Measurements from ENCODE around the gene ANKMY2.

DNA sequence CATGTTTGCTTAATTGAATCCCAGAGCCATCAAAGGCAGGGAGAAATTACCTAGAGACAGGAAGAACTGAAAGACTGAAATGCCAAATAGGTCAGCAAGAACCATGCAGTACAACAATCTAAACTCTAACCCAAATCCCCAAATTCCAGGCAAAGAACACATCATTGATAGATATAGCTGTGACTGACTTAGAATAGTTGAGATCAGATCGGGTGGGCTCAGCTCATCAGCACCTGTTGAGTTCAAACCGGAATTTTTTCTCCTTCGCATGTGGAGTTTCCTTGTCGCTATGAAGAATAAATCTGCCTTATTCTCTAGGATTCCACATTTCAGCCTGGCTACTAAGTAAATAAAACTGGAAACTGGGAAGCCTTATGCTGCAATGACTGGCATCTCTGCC is 1.4 kb downstream of the ANKMY2 start:
- TF ChIP-seq, protein P1, sequence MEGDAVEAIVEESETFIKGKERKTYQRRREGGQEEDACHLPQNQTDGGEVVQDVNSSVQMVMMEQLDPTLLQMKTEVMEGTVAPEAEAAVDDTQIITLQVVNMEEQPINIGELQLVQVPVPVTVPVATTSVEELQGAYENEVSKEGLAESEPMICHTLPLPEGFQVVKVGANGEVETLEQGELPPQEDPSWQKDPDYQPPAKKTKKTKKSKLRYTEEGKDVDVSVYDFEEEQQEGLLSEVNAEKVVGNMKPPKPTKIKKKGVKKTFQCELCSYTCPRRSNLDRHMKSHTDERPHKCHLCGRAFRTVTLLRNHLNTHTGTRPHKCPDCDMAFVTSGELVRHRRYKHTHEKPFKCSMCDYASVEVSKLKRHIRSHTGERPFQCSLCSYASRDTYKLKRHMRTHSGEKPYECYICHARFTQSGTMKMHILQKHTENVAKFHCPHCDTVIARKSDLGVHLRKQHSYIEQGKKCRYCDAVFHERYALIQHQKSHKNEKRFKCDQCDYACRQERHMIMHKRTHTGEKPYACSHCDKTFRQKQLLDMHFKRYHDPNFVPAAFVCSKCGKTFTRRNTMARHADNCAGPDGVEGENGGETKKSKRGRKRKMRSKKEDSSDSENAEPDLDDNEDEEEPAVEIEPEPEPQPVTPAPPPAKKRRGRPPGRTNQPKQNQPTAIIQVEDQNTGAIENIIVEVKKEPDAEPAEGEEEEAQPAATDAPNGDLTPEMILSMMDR (IDR thresholded peaks at IDR 0.05; ENCODE audit: low read length): no peak
- TF ChIP-seq EZH2 (IDR thresholded peaks at IDR 0.05; ENCODE audit: borderline replicate concordance, low read length): no peak

Data from OCI-LY1 (cell line).